Measurements from ENCODE around the gene PPL. TPM values are rescaled to one million over a fixed set of nuclear protein-coding genes. Genes with fewer than 3 reads are reported as not detected.

PPL gene
- total and polyA plus RNA-seq, 2 experiments from 2014 or later = 8.4 to 10.8 TPM

DNA sequence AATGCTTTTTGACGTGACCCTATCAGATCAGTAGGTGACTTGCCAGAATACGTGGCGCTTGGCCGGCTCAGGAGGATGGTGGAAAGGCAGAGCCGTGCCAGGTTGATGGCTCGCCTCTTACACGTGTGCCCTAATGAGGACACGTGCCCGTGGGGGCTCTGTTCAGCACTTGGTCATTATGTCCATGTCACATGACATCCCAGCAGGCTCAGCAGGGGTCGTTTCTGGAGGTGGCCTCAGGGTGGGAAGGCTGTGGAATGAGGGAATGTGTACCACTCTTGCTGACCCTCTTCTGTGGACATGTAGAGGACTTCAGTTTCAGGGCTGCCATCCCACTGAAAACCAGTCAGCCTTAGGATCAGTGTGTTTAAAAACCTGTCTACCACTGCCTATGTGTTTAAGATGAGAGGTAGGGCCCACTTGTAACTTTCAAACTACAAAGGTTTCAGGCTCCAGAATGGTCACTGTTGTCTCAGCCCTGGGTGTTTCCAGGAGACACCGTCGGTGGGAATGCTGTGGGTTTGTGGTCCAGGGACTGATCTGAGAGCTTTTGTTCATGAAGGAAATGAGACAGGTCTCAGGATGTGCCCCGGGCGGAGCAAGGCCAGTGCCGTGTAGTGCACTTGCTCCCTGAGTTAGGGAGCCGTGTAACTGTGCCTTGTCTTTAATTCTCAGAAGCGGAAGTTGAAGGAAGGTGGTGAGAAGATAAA, 77.6 kb downstream of the PPL start:
- Histone ChIP-seq H3K4me1 (ENCODE audit: low read depth) (no peaks in the 10 kb centered on the region), H3K27ac (no peak overlapping the region), H3K27me3 (no peaks in the 10 kb centered on the region), H3K9me3 (ENCODE audit: low read depth) (no peaks in the 10 kb centered on the region), H3K36me3 (peaks cover 66% of the 10 kb centered on the region), H3K4me3 (no peak overlapping the region)
- no peak for DNase-seq (ENCODE audit: low read depth in 1 of 2, low spot score in 1 of 2)
- TF ChIP-seq, protein P1, sequence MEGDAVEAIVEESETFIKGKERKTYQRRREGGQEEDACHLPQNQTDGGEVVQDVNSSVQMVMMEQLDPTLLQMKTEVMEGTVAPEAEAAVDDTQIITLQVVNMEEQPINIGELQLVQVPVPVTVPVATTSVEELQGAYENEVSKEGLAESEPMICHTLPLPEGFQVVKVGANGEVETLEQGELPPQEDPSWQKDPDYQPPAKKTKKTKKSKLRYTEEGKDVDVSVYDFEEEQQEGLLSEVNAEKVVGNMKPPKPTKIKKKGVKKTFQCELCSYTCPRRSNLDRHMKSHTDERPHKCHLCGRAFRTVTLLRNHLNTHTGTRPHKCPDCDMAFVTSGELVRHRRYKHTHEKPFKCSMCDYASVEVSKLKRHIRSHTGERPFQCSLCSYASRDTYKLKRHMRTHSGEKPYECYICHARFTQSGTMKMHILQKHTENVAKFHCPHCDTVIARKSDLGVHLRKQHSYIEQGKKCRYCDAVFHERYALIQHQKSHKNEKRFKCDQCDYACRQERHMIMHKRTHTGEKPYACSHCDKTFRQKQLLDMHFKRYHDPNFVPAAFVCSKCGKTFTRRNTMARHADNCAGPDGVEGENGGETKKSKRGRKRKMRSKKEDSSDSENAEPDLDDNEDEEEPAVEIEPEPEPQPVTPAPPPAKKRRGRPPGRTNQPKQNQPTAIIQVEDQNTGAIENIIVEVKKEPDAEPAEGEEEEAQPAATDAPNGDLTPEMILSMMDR (IDR thresholded peaks at IDR 0.05; ENCODE audit: low read depth, low read length) = no peak

DNA sequence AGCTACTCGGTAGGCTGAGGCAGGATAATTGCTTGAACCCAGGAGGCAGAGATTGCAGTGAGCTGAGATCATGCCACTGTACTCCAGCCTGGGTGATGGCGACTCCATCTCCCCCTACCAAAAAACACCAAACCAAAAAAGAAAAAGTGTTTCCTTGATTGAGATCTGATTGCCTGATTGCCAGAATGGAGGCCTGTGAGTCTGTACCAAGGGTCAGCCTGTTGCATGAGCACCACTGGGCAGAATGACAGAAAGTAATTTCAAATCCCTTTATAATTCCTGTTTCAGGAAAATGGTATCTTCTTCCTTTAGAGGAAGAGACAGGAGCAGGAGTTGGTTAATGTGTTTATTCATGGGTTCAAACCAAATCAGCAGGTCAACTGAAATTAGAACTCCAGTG, 81.1 kb downstream of the PPL start:
- Histone ChIP-seq H3K4me1 (ENCODE audit: low read depth) (no peaks in the 10 kb centered on the region), H3K27me3 (no peaks in the 10 kb centered on the region), H3K4me3 (no peak overlapping the region), H3K9me3 (ENCODE audit: low read depth) (no peaks in the 10 kb centered on the region), H3K27ac (no peak overlapping the region), H3K36me3 (peaks cover 52% of the 10 kb centered on the region)
- no peak for DNase-seq (ENCODE audit: low read depth in 1 of 2, low spot score in 1 of 2)
- TF ChIP-seq, protein P1 (IDR thresholded peaks at IDR 0.05; ENCODE audit: low read depth, low read length) = no peak

DNA sequence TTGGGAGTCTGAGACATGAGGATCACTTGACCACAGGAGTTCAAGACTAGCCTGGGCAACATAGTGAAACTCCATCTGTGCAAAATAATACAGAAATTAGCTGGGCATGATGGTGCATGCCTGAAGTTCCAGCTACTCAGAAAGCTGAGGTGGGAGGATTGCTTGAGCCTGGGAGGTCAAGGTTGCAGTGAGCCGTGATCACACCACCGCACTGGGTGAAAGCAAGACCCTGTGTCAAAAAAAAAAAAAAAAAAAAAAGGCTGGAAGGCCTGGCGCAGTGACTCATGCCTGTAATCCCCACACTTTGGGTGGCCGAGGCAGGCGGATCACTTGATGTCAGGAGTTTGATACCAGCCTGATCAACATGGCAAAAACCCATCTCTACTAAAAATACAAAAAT, 81.6 kb downstream of the PPL start:
- H3K9me3 ChIP-seq (ENCODE audit: low read depth) = no peaks in the 10 kb centered on the region
- no peaks in the 10 kb centered on the region for H3K27me3 ChIP-seq
- peaks cover 49% of the 10 kb centered on the region for H3K36me3 ChIP-seq
- no peak overlapping the region for H3K27ac ChIP-seq
- H3K4me1 ChIP-seq (ENCODE audit: low read depth) = peaks cover 3% of the 10 kb centered on the region
- DNase-seq (ENCODE audit: low read depth in 1 of 2, low spot score in 1 of 2) = no peak
- TF ChIP-seq, protein P1 (IDR thresholded peaks at IDR 0.05; ENCODE audit: low read depth, low read length) = no peak
- H3K4me3 ChIP-seq = no peak overlapping the region

DNA sequence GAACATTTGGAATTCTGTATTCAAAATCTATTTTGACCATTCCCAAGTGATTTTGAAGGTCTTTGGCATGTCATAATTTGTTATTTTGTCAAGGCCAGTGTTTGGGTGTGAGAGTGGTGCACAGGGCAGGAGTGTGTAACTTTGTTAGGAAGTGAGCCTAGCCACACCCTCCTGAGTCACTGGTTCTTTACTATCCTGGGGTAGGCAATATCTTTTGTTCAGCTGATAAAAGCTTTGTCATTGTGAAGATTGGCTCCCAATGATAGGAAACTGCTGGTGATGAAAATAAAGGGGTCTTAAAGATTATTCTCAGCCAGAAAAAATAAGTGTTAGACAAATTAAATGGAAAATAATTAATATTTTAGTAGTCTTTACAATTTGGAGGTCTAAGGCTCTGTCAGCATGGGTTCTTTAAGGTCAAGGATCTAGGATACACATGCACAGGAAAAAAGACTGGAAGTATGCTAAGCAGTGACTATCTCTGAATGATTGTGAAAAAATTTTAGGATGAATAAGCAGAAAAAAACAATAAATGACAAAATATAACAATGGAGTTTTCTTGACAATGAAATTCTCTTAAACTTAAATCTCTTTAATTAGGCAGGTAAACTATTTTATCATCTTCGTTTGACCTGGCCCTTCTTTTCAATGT, 84.6 kb downstream of the PPL start:
- H3K27ac ChIP-seq = no peak overlapping the region
- TF ChIP-seq, protein P1 (IDR thresholded peaks at IDR 0.05; ENCODE audit: low read depth, low read length) = no peak
- DNase-seq (ENCODE audit: low read depth in 1 of 2, low spot score in 1 of 2) = peak in 1 of 2 donors; percentile 17
- peaks cover 22% of the 10 kb centered on the region for H3K4me1 ChIP-seq (ENCODE audit: low read depth)
- H3K36me3 ChIP-seq = peaks cover 20% of the 10 kb centered on the region
- no peaks in the 10 kb centered on the region for H3K9me3 ChIP-seq (ENCODE audit: low read depth)
- no peak overlapping the region for H3K4me3 ChIP-seq
- H3K27me3 ChIP-seq = no peaks in the 10 kb centered on the region

DNA sequence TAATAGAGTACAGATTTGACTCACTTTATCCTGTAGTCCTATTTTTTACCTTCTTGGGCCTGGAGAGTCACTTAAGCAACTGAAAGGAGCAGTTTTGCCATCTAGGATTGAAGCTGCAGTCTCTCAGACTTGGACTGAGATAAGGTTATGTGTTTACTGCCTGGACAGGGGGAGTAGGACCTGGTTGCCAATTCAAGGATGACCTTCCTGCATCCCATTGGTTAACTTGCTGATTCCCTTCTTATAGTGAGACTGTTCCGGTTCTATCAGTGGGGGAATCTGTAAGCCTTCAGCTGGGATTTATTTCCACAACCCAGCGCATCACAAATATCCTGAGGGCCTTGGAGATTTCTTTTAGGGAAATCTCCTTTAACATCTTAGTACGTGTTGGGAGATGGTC, 86.7 kb downstream of the PPL start:
- Histone ChIP-seq H3K27ac (no peak overlapping the region), H3K4me3 (no peak overlapping the region), H3K36me3 (peaks cover 12% of the 10 kb centered on the region), H3K9me3 (ENCODE audit: low read depth) (no peaks in the 10 kb centered on the region), H3K4me1 (ENCODE audit: low read depth) (peaks cover 31% of the 10 kb centered on the region), H3K27me3 (no peaks in the 10 kb centered on the region)
- peak in 1 of 2 donors; percentile 25 for DNase-seq (ENCODE audit: low read depth in 1 of 2, low spot score in 1 of 2)
- TF ChIP-seq, protein P1 (IDR thresholded peaks at IDR 0.05; ENCODE audit: low read depth, low read length) = no peak
